IPS DF 4.7 (cell line): ENCODE data around the gene STIM1.
"Not testable (repeated sequence)": the region's sequence is repeated elsewhere in the genome, so short reads cannot be mapped to it uniquely, and the experiment has no call there.

Experiments
- DNase-seq: peaks from one replicate; pipeline ENCODE4 v3.0.0-alpha.2; 2013; ENCODE audit warnings: low spot score; ENCODE audit errors: extremely low read depth

STIM1 gene

GRCh38 chr11:3854977-3855807 lies at the start of gene STIM1:
STIM1 (plus strand) TSS chr11:3855664; CDS start chr11:3856271, 607 bp downstream.
- DNase-seq: peak; percentile 79

GRCh38 chr11:3807909-3808860 lies 47.3 kb upstream of the STIM1 start, which contains the start of gene PGAP2:
PGAP2 (plus strand) TSS chr11:3808560; CDS start chr11:3811260, 2,700 bp downstream.
- DNase-seq: peak; percentile 62

GRCh38 chr11:3808861-3809623 lies 46.4 kb upstream of the STIM1 start:
- DNase-seq: no peak

DNA sequence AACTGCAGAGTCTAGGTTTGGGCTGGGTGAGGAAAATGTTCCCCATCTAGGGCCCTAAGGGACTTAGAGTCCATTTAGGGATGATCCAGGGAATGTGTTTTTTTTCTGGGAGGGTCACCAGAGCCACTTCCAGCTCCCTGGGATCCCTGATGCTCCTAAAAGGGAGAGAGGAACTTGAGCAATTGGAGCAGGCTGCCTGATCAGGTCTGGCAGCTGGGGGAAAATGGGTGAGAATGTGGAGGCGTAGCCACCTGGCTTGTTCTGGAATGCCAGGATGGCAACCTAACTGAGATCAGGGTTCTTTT lies 45.9 kb upstream of the STIM1 start:
- DNase-seq: no peak

- no peak for DNase-seq
Measured at GRCh38 chr11:3810446-3810845, 45.0 kb upstream of the STIM1 start.

GRCh38 chr11:3810951-3811350 lies 44.5 kb upstream of the STIM1 start:
- DNase-seq: no peak

GRCh38 chr11:3814832-3815231 lies 40.6 kb upstream of the STIM1 start:
- DNase-seq: not testable (repeated sequence)

DNA sequence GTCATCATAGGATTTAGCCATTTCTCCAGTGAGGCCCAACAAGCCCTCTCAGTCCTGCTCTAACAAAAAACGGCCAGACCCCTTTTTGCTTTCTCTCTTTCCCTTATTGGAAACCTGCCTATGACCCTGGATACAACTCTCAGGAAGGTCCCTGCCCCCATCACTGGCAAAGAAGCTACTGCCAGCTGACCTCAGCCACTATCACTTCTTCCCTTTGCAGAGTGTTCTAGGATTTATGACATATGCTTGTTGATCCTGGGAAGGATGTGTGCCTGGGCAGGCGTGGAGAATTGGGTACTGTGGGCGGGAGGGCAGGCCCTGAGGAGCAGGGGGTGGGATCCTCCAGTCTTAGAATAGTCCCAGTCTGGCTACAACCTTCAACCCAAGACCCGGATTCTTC lies 39.6 kb upstream of the STIM1 start:
- no peak for DNase-seq

GRCh38 chr11:3816673-3817072 lies 38.8 kb upstream of the STIM1 start:
- no peak for DNase-seq

DNA sequence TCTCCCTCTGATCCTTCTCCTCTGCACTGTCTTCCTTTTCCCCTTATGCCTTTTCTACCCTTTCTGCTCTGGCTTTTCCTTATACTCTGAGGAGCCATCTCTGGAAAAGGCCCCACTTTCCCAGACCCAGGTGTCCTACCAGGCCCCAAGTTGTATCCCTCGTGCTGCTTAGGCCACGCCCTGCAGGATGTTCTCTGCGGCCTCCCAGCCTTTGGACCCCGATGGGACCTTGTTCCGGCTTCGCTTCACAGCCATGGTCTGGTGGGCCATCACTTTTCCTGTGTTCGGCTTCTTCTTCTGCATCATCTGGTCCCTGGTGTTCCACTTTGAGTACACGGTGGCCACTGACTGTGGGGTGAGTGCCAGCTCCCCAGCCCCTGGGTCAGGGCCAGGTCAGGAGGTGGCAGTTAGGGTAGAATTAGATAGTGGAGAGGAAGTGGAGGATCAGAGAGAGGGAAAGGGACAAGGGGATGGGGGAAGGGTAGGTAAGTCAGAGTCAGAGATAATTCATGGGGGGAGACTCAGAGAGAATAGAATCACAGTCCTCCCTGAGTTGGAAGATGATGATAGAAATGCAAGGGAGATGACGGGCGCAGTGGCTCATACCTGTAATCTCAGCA lies 38.2 kb upstream of the STIM1 start:
- DNase-seq: no peak

GRCh38 chr11:3820971-3821370 lies 34.5 kb upstream of the STIM1 start:
- no peak for DNase-seq

- DNase-seq: no peak
Measured at GRCh38 chr11:3822312-3822711, 33.2 kb upstream of the STIM1 start.

DNA sequence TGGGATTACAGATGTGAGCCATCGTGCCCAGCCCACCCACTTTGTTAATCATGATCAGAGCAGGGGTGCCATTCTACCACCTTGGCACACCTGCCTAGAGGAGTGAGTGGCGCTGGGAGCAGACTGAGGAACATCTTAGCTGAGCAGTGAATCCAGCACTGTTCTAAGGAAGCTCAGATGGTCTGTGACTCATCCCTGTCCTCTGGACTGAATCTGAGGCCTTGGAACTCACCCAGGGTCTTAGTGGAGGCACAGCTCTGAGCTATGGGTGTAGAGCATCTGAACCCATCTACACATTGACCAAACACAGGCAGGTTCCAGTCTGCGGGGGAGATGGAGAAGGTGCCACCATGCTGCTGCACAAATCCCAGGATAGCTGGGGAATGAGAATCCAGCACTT lies 32.2 kb upstream of the STIM1 start:
- no peak for DNase-seq

- no peak for DNase-seq
Measured at GRCh38 chr11:3823762-3824506, 31.5 kb upstream of the STIM1 start.

- DNase-seq: no peak
Measured at GRCh38 chr11:3824714-3825472, 30.6 kb upstream of the STIM1 start.

DNA sequence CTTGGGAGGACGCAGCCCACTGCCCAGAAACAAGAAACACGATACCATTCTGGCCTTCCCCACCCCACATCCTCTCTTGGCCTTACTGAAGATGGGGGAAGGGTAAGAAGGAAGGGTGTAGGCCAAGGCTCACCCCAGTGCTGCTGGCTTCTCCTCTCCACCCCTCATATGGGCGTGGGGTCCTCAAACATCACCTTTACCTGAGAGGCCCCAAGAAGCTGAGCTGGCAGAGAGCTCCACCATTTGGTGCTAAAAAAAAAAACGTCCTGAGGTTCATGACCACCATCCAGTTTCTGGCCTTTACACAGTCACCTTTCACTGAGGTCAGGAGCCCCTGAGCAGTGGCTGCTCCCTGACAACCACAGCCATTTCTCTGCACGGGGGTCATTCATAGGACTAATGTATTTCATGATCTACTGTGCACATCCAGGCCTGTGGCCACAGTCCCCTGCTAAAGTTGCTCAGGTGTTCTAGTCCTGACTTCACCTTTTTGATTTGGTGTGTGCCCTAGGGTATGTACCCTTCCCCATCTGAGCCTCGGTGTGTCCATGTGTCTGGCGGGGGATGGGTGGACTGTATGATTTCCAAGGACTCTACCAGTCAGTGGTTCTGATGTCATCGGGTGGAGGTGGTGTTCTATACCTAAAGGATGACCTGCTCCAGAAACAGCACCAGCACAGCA lies 29.9 kb upstream of the STIM1 start:
- no peak for DNase-seq

DNA sequence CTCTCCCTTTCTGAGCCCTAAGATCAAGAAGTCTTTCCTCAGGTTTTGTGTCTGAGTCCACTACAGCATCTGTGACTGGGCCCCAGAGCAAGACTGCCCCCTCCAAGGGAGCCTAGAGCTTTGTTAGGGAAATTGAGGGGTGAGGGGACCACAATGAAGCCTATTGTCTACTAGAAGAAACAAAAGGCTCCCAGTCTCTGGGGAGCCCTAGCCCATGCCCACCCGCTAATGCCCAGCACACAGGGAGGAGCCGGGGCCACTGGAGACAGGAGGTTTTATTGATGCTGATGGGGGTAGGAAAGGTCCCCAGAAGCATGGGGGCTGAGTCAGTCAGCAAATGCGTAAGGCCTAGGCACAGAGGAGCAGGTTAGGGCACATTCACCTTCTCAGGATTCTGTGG lies 28.7 kb upstream of the STIM1 start:
- DNase-seq: no peak

GRCh38 chr11:3827434-3828186 lies 27.9 kb upstream of the STIM1 start:
- DNase-seq: no peak
